COLO668 (cell line): ENCODE measurements around the gene KCTD11.

Experiments used
- DNase-seq: peaks from one replicate; lab custom pipeline; 2025; ENCODE audit not compliant: unreplicated experiment; lab: John Stamatoyannopoulos, UW

The KCTD11 gene

DNA sequence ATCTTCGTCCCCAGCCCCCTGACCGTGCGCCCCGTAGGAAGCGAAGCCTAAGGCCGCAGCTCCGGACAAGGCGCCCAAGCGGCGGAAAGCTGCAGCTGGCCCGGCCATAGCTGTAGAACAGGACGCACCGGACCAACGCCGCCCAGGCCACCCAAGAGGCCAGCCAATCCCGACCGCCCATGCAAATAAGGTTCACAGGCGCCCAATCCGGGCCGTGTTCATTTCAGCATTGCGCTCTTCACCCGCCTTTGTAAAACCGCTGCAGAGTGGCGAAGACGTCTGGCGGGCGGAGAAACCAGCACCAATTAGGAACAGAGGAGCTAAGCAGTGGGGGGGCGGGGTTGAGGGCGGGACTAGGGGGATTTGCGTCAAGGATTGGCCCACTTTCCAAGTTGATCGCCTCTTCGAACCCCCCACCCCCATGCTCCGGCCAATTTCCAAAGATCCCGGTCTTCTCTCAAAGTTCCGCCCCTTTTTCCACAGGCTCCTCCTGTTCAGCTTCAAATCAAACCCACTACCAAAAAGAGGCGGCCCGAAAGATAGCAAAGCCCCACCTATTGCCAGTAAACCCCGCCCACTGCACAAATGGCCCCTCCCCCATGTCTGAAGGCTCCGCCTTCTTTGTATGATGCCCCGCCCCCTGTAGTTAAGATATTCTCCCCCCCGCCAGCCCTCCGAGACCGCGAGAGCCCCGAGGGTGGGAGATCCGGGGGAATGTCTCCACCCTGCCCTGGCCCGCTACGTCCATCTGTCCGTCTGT is 52.2 kb downstream of the KCTD11 start, which contains the start of gene TMEM256:
Gene TMEM256, minus strand, starts transcription at position 121 of the 760 bp plus-strand sequence. Its CDS starts 13 bp downstream, at position 108.
- peak; percentile 91 for DNase-seq
